ENCODE data around the gene MAPK1. TPM values are rescaled to one million over a fixed set of nuclear protein-coding genes. Genes with fewer than 3 reads are reported as not detected.

MAPK1 gene
- total and polyA plus RNA-seq, 2 donors (not counting 3 experiments of a cell fraction or from before 2014, with no cell fraction given): 50.9 to 163 TPM

DNA sequence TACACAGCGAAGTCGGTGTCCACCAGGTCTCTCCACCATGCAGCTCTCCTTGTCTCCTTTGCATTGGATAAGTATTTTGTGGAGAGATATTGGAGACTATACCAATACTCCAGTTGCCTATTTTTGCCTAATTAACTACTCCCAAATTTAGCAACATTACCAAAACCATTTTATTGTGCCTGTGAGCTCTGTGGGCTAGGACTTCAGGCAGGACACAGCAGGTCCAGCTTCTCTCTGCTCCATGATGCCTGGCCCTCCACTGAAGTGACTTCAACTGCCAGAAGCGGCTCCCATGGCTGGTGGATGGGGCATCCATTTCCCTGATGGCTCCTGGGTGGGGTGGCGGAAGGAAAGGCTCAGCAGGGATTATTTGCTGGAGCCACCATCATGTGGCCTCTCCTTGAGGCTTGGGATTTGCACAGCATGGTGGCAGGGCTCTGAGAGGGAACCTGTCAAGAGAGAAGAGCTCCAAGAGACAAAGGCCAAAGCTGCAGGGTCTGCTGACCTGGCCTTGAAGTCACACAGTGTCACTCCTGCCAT lies 36.9 kb upstream of the MAPK1 start:
- Histone ChIP-seq H3K27ac (ENCODE audit: insufficient read depth, low read depth, low read length) (no peak overlapping the region), H3K9me1 (replicated peaks; ENCODE audit: control insufficient read depth, extremely low read depth, insufficient read depth, low read length) (no peaks in the 10 kb centered on the region), H3K27me3 (ENCODE audit: control insufficient read depth in 2 of 2, insufficient read depth in 2 of 2, low read length in 2 of 2) (no peaks in the 10 kb centered on the region), H3K4me3 (replicated peaks in 1 of 3; ENCODE audit: insufficient read depth in 1 of 3, low read depth in 1 of 3, low read length in 3 of 3) (no peak overlapping the region), H4K20me1 (replicated peaks; ENCODE audit: control insufficient read depth, extremely low read depth, insufficient read depth, low read length) (no peaks in the 10 kb centered on the region), H3K9me3 (replicated peaks; ENCODE audit: control insufficient read depth, insufficient read depth, low read length) (no peaks in the 10 kb centered on the region), H3K36me3 (ENCODE audit: control insufficient read depth in 2 of 2, extremely low read depth in 1 of 2, insufficient read depth in 2 of 2, low read length in 2 of 2) (no peaks in the 10 kb centered on the region), H2AFZ (ENCODE audit: low read depth, low read length) (no peak overlapping the region), H3K4me2 (ENCODE audit: insufficient read depth, low read length) (no peak overlapping the region), H3K9ac (replicated peaks; ENCODE audit: extremely low read depth, insufficient read depth, low read length) (no peak overlapping the region), H3K79me2 (ENCODE audit: control insufficient read depth, insufficient read depth, low read length) (no peaks in the 10 kb centered on the region), H3K4me1 (ENCODE audit: control insufficient read depth, extremely low read depth, insufficient read depth, low read length) (no peaks in the 10 kb centered on the region)
- dilution Hi-C loops (cut with MboI; ENCODE audit: extremely low pct_ligation_motif_present, low sequenced_read_pairs) (no loop called here), intact Hi-C loops (cut with micrococcal nuclease) (no loop called here)
- DNase-seq (ENCODE audit: low read depth, low spot score) (no peak), FAIRE-seq (no peak)
- ChIA-PET CTCF (no interaction called here), POLR2A (no interaction called here)
- TF ChIP-seq FOS (IDR thresholded peaks at IDR 0.05; ENCODE audit: borderline replicate concordance, insufficient read depth, low read length): no peak
- TF ChIP-seq JUN (IDR thresholded peaks at IDR 0.05; ENCODE audit: borderline replicate concordance, insufficient read depth, insufficient read length, low read depth): no peak
- TF ChIP-seq EZH2 (IDR thresholded peaks at IDR 0.05; ENCODE audit: borderline replicate concordance, low read depth, low read length, severe bottlenecking): no peak
- no peak for TF ChIP-seq GATA2 (IDR thresholded peaks at IDR 0.05; ENCODE audit: insufficient read depth, insufficient read length, low read depth, low read length)
- no peak for TF ChIP-seq POLR2A (IDR thresholded peaks at IDR 0.05; ENCODE audit: low read depth, low read length)
- TF ChIP-seq, protein P1, sequence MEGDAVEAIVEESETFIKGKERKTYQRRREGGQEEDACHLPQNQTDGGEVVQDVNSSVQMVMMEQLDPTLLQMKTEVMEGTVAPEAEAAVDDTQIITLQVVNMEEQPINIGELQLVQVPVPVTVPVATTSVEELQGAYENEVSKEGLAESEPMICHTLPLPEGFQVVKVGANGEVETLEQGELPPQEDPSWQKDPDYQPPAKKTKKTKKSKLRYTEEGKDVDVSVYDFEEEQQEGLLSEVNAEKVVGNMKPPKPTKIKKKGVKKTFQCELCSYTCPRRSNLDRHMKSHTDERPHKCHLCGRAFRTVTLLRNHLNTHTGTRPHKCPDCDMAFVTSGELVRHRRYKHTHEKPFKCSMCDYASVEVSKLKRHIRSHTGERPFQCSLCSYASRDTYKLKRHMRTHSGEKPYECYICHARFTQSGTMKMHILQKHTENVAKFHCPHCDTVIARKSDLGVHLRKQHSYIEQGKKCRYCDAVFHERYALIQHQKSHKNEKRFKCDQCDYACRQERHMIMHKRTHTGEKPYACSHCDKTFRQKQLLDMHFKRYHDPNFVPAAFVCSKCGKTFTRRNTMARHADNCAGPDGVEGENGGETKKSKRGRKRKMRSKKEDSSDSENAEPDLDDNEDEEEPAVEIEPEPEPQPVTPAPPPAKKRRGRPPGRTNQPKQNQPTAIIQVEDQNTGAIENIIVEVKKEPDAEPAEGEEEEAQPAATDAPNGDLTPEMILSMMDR (IDR thresholded peaks at IDR 0.05; ENCODE audit: extremely low read depth in 1 of 2, insufficient read depth in 1 of 2, low read depth in 1 of 2, low read length in 2 of 2): no peak
- TF ChIP-seq MYC (IDR thresholded peaks at IDR 0.05; ENCODE audit: low read depth, low read length): no peak
- BruUV-seq (replicated peaks): no TSS peak

Measured in endothelial cell of umbilical vein (primary cell).